HG03460 (cell line): ENCODE results near the gene PDLIM7.

Experiments used
- ATAC-seq: cut with Tn5 transposase; IDR thresholded peaks from one replicate; pipeline ENCODE4 v1.9.1; 2021; ENCODE audit not compliant: unreplicated experiment

Gene PDLIM7

DNA sequence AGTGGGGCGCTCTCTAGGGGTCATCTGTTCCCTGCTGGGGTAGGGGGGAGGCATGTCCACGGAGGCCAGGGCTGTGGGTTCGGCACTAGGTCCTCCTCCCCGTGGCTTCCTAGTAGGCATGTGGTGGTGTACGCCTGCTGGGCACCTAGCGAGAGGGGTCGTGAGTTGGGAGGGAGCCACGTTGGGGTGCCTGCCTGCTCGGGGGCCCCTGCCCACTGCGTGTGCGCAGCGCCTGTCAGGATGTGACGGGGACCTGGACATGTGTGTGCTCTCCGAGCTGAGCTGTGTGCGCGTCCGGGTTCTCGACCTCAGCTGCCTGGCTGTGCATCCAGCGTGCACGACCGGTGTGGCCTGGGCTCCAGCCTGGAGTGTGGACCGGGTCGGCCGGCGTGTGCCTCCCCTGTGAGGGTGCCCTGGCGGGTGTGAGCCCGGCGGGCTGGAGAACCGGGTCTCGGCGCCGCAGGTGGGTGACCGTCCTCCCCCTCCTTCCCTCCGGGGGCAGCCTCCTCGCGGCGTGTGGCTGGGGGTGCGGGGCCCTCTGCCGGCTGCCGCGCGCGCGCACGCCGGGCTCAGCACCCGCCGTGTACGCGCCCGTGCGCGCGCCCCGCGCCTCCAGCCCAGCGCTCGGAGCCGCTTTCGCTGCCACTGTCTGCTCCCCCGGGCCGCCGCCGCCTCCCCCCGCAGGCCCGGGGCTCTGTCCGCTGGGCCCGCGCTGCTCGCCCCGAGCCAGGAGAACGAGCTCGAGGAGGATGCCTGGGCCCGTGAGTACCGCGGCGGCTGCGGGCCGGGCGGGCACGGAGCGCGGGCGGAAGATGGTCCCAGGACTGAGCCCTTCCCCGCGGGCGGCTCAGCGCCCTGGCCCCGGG, 51.0 kb downstream of the PDLIM7 start, which contains the start of gene PRR7:
Gene PRR7 (plus strand): TSS at position 615 of the 866 bp plus-strand sequence. CDS start 8,254 bp downstream, outside the sequence.
- ATAC-seq = peak; percentile 48

DNA sequence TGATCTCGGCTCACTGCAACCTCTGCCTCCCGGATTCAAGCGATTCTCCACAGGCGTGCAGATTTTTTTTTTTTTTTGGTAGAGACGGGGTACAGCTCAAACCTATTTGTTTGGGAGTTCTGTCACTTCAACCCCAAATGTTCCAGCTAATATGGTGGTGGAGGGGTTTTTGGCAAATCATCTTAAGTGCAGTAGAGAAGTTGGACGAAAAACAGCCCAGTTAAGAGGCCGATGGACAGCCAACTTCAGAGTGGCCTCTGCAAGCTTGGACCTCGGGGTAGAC, 51.5 kb downstream of the PDLIM7 start:
- ATAC-seq = no peak

DNA sequence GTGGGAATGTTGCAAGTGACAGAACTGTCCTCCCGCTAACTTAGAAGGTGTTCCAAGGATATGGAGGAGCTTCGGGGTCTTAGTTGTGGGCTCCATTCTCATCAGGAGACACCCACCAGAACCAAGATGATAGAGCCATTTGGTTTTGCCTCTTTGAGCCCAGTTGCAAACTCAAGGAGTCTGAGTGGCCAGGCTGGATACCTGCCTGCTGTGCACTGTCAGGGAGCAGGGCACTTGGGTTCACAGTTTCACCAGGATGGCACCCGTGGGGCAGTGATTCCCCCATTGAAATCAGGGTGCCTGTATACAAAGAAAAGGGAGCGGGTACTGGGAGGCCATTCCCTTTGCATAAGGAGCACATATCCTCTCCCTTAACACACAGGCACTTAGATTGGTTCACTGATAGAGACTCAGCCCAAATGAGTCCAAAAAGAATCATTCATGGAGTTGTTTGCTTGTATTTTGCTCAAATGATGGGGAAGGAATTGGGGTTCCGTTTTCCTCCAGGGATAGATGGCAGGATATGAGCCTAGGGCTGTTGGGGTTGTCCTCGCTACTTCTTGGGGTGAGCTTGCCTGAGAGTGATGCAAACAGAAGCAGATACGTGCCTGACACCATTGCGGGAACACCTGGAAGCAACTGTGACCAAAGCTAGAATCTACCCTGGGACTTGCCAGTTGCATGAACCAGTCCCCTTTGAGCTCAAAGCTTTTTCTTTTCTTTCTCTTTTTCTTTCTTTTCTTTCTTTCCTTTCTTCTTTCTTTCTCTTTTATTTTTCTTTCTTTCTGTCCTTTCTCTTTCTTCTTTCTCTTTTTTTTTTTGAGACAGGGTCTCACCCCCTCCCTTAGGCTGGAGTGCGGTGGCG, 52.1 kb downstream of the PDLIM7 start:
- no peak for ATAC-seq

DNA sequence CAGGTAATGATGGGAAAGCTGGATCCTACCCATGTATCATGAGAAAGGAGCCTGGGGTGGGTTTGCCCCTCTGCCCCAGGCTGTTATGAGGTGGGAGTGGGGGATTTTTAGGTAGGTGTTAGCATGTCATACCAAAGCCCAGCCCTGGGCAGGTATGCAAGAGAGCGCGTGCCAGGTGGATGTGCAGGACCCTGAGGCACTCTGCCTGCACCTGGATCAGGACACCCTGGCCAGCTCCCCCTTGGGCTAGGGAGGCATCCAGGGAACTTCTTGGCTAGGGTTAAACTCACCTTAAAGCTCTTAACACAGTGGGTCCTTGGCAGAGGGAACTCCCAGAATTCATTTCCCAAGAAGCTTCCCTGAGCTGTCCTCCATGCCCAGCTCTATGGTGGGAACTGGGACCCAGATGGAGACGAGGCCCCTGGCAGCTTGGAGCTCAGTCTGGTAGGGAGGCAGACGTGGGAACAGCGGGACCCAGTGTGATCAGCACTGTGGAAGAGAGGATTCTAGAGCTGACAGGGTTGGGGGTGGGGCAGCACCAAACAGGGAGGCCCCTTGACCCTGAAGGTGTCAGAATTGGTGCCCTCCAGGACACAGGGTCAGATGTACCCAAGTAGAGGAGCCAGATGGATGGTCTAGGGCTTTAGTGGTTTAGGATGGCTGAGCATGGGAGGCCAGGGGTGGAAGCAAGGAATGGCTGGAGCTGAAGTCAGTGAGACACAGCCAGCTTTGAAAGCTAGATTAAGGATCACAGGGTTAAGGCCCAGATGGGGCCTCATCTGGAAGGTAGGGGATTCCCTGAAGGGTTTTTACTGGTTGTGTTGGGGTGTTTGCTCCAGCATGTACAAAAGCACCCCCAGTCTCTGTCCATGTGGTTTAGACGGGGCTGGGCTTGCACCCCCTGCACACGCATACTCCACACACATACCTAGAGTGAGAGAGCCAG, 53.0 kb downstream of the PDLIM7 start:
- no peak for ATAC-seq

DNA sequence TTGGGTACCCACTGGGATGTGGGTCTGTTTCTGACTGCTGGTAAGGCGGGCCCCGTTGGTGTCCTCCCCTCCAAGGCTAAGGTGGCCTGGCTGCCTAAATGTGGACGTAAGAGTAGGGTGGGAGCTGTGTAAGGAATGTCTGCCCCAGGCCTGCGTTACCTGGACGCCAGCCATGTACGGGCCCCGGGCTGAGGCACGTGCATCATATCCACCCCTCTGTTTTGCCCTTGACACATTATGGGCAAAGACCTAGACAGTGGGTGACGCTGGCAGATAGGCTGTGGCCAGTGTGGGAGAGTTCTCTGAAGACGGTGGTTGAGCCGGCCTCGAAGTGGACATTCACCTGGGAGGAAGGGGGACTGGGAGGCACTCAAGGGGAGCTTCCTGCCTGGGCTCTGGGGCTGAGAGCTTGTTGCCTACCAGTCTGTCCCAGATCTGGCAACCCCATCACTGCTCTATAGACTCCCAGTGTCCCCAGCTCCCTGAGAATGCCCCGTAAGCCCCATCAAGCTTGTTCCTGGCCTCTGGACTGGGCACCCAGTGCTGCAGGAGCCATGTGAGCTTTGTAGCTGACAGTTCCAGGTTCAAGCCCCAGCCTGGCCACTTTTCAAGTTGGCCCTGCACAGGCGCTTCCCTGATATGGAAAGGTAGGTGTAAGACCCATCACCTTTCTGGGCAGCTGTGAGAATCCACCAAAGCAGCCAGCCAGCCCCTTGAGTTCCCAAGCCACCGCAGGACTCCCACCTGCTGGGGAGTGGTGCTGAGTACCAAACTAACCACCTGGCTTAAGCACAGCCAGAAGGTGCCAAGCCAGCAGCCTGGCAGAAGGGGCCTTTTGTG, 54.0 kb downstream of the PDLIM7 start:
- ATAC-seq = no peak

DNA sequence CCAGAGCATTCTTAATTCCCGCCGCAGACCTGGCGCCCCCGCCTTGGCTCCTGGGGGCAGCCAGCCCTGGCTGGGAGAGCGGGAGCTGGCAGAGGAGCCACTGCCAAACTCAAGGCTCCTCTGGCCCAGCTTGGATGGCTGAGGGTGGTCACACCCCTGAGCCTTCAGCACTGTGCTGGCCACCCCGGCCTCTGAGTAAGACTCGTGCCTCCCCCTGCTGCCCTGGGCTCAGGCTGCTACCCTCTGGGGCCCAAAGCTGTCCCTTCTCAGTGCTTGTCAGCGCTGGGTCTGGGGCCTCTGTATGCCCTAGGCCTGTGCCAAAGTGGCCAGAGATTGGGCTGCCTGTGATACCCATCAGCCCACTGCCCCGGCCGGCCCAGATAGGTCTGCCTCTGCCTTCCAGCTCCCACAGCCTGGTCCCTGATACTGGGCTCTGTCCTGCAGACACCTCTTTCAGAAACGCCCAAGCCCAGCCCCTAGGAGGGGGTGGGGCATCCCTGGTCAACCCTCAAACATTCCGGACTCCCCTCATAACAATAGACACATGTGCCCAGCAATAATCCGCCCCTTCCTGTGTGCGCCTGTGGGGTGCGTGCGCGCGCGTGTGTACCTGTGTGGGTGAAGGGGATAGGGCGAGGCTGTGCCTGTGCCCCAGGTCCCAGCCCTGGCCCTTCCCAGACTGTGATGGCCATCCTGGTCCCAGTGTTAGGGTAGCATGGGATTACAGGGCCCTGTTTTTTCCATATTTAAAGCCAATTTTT, 55.2 kb downstream of the PDLIM7 start:
- no peak for ATAC-seq

DNA sequence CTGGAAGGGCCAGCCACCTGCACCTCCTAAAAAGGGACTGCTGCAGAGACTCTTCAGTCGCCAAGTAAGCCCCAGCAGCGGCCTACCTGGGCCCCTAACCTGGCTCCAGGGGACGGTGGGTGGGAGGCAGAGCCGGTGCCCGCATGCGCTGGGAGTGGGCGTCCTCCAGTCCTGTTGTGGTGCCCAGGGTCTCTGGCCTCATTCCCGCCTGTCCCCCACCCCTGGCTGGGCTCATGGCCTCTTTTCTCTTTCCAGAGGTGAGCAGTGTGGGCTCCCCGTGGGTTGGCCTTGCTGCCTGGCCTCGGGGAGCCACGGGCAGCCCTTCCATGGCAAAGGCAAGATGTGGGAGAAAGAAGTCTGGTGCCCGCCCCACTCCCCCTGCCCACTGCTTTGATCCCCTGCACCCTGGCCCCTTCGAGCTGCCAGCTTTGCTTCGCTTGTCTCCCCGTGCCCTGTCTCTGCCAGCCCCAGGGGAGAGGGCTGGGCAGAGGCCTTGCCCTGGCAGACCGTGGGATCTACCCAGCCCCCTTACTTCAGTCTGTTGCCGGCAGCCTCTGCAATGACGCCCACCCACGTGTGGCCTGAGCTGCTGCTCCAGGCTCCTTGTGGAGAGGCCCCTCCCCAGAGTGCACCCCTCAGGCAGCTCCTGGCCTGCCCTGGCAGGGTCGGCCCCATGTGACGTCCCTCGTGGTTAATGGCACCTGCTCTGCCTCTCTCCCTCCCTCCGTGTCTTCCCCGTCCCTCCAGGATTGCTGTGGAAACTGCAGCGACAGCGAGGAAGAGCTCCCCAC, 56.2 kb downstream of the PDLIM7 start:
- no peak for ATAC-seq

DNA sequence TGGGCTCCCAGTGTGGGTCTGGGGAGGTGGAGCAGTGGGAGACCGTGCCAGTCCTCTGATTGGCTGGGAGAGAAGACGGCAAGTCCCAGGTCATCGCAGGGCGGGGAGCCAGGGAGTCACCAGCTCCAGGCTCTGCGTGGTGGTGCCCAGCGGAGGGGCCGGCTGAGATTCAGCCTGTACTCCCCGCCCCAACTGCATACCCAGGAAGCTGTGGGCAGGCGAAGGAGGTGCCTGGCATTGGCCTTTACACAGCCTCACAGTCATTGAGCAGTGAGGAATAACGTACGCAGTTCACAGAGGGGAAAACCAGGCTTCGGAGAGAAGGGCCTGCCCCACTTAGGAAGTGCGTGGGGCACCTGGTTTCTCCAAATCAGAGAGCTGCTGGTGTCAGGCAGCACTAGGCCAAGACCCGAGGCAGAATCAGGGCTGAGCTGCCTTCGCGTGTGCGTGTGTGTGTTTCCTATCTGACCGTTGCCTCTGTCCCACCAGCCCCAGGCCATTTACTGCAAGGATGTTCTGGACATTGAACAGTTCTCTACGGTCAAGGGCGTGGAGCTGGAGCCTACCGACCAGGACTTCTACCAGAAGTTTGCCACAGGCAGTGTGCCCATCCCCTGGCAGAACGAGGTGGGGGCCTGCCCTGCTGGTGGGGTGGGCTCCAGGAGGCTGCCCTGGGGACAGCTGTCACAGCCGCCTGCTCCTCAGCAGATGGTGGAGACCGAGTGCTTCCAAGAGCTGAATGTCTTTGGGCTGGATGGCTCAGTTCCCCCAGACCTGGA, 57.0 kb downstream of the PDLIM7 start:
- ATAC-seq = no peak

DNA sequence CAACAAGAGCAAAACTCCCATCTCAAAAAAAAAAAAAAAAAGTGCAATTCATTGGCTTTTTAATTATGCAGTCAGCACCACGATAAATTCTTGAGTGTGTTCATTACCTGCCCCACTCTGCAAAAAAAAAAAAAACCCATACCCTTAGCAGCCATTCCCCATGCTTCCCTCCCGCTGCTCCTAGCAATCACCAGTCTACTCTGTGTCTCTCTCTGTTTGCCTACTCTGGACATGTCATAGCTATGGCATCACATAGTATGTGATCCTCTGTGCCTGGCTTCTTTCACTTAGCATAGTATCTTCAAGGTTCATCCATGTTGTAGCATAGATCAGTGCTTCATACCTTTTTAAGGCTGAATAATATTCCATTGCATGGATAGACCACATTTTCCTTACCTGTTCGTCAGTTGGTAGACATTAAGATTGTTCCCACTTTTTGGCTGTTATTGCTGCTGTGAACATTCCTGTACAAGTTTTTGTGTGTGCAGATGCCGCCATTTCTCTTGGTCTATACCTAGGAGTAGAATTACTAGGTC, 57.8 kb downstream of the PDLIM7 start:
- no peak for ATAC-seq

DNA sequence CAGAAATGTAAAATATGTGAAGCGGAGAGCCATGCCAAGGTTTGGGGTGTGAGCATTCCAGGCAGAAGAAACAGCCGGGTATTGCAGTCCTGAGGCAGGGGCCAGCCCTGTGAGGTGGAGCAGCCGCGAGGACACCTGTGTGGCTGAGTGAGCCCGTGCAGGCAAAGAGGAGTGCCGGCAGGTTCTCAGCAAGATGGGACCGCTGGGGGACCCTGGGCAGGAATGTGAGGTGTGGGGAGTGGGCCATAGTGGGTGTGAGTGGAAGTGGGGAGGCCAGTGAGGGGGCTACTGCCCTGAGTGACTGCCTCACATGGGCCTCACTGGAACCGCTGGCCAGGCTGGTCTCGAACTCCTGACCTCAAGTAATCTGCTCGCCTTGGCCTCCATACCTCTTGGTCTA, 58.9 kb downstream of the PDLIM7 start:
- no peak for ATAC-seq

DNA sequence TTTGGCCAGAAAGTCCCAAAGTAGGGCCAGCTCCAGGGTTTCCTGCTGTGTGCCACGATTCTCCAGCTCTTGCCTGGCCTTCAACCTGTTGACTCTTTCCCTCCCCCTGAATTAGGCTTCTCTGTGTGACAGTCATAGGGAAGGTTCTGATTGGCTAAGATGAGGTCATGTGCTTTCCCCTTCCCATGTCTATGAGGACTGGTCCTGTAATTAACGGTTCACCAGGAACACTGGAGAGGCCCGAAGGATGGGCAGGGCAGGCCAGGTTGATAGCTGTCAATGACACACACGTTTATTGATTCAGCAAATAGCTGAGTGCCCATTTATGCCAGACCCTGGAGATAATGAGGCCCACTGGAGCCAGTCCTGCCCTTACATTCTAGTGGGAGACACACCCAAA, 59.8 kb downstream of the PDLIM7 start:
- no peak for ATAC-seq

DNA sequence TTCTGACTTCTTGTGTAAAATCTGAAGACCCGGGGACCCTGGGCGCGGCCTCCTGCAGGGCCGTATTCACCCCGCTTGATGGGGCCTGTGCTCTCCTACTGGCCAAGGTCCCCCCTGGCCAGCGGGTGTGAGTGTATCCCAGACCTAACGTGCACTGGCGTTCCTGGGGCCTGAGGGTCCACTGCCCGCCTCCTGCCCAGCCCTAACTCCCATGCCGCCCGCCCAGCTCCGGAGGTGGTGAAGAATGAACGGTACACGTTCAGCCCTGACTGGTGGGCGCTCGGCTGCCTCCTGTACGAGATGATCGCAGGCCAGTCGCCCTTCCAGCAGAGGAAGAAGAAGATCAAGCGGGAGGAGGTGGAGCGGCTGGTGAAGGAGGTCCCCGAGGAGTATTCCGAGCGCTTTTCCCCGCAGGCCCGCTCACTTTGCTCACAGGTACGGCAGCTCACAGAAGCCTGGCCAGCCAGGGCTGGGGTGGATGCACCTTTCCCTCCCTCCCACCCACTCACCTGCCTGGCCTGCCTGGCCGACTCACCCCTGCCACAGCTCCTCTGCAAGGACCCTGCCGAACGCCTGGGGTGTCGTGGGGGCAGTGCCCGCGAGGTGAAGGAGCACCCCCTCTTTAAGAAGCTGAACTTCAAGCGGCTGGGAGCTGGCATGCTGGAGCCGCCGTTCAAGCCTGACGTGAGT, 61.4 kb downstream of the PDLIM7 start:
- no peak for ATAC-seq

DNA sequence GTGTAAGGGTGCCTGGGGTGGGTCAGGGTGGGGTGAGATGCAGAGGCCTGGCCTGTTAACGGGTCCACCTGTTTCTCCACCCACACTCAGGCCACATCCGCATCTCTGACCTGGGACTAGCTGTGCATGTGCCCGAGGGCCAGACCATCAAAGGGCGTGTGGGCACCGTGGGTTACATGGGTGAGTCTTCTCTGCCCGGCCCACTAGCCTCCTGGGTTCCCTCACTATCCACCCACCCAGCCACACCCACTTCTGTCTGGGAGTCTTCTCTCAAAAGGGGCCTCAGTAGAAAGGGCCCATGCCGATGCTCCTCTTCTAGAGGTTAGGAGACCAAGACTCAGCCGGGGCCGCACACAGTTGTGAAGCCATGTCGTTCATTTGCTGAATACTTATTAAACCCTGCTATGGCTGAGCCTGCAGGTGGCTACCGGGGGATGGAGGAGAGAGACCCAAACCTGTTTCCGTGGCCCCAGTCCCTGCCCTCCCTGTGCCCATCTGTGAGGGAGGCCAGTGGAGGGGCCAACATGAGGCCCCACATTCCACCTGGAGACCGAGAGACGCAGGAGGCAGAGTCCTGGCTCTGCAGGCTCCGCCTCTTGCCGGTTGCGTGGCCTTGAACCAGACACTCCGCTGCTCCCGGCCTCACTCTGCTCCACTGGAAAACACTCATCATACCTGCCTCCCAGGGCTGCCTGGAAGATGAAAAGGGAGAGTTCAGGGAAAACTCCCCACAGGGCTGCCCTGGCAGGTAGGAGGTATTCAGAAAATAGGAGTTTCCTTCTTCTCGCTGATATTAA, 62.3 kb downstream of the PDLIM7 start:
- no peak for ATAC-seq

DNA sequence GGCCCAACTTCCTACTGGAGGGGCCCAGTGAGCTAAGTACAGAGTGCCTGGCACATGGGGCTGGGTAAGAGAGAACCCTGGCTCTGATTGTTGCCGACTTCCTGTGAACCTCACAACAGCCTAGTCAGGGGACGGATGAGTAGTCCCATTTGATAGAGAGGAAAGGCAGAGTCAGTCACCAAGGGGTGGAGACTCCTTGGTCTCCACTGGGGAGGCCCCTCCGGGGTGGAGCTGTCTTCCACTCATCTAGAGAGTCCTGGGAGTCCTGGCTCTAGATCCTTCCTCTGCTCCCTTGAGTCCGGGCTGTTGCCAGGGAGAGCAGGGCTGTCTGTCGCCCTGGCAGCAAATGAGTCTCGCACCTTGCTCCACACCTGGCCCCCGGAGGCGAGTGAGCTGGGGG, 63.0 kb downstream of the PDLIM7 start:
- no peak for ATAC-seq

DNA sequence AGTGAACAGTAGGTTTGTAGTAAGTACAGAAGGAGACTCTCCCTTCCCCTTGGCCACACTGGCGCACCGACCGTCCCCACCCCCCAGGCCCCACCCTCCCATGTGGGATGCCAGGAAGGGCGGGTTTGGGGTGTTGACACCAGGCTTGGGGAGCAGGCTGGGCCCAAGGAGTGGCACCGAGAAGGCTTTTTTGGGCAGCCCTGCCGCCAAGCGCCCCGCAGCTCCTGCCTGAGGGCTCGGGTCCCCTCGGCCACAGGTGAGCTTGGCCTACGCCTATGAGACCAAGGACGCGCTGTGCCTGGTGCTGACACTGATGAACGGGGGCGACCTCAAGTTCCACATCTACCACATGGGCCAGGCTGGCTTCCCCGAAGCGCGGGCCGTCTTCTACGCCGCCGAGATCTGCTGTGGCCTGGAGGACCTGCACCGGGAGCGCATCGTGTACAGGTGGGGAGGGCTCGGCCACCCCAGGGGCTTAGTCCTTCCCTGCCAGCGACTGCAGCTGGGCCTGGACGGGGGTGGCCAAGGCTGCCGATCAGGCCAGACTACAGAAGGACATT, 63.7 kb downstream of the PDLIM7 start:
- no peak for ATAC-seq
